Erythroblast (primary cell): ENCODE results near the gene TMEM114.

Source experiments
- DNase-seq, 2 experiments: peaks; one replicate each; lab custom pipeline; 2025; lab: John Stamatoyannopoulos, UW
- GATA1 ChIP-seq: IDR thresholded peaks from 2 replicates; pipeline ENCODE4 v1.6.1; 2011; ENCODE audit warnings: low read depth, mild to moderate bottlenecking, control low read depth, low read length, moderate library complexity
- POLR2A ChIP-seq: IDR thresholded peaks from 2 replicates; pipeline ENCODE4 v1.6.1; 2011; ENCODE audit warnings: mild to moderate bottlenecking, low read length

The TMEM114 gene

DNA sequence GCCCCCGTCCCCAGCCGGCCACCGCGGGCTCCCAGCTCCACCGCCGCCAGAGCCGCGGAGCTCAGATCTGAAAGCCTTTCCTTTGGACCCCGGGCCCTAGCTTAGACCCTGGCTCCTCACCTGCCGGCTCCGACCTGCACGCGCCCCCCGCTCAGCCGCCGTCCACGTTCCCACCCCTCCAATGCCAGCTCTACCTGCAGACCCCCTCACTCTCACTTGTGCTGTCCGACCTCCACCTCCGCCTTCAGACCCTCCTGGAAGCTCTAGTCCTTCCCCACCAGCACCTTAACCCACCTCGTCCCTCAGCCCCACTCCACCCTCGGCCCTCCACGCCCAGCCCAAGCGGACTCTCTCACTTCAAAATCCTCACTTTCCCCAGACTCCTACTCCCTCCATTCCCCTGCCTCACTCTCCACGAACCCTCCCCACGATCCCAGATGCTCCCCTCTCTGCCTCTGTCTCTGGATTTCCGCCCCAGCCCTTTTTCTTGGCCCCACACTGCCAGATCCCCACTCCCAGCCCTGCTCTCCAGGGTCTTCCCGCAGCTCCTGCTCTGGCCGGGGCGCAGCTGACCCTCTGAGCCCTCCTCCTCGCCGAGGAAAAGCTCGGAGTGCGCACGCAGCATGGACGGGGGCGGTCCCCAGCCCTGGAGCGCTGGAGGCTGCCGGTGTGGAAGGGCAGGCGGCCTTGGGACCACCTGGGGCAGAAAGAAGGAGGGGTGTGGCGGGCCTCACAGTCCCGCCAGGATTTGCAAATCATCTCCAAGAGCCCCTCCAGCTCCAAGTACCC is at the start of gene TMEM114:
Gene TMEM114 (minus strand): TSS at position 612 of the 789 bp plus-strand sequence. CDS start 673 bp downstream, outside the sequence.
- TF ChIP-seq GATA1, result no peak
- TF ChIP-seq POLR2A, result no peak

GRCh38 chr16:8639694-8640093 is 49.4 kb upstream of the TMEM114 start:
- TF ChIP-seq GATA1 (no peak), POLR2A (no peak)
- DNase-seq, result no peak

More for the DNA sequence above, at the start of gene TMEM114:
- no peak for DNase-seq

DNA sequence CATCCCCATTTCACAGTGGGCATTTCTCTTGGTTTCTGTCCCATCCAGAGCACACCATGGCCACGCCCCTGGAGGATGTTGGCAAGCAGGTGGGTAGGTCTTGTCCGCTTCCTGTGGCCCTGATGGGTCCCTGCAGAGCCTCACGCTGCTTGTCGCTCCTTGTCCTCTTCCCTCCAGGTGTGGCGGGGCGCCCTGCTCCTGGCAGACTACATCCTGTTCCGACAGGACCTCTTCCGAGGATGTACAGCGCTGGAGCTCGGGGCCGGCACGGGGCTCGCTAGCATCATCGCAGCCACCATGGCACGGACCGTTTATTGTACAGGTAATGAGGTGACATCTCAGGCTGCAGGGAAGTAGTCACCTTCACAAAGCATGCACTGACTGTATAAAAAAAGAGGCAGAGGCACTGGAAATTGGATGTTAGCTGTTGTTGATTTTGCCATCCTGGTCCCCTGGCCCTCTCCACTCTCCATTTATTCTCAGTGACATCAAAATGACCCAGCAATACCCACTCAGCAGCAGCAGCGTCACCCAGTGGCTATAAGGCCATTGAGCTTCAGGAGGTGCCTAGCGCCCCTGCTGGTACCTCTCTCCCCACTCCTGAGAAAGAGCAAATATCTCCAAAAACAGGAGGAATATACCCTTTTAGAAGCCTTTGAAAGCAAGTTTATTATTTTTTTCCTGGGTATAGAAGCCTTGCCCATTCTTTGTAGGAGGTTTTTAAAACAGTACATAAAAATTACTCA is 44.9 kb upstream of the TMEM114 start:
- TF ChIP-seq GATA1 (no peak), POLR2A (no peak)
- peak; percentile 49 to 53 for DNase-seq

DNA sequence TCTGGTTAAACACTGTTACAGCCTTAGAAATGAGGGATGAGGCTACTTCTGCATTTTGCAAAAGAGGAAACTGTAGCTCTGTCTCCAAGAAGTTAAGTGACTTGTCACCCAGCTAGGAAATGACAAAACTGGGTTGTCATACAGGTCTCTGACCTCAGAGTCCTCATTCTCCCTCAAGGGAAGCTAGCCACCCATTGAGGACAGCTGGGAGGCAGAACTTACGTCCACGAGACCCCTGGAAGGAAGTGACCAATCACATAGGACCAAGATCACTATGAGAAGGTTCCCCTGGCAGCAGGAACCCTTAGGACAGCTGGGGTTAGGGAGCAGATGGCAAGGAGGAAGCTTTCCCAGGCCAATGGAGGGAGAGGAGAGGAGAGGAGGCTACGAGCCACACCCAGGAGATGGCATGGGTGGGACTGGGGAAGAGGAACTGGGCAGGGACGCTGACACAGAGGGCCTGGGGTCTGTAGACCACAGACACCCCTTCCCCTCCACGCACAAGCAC is 42.4 kb upstream of the TMEM114 start:
- TF ChIP-seq POLR2A (no peak), GATA1 (no peak)
- DNase-seq, result peak in 1 of 2 experiments; percentile 7

DNA sequence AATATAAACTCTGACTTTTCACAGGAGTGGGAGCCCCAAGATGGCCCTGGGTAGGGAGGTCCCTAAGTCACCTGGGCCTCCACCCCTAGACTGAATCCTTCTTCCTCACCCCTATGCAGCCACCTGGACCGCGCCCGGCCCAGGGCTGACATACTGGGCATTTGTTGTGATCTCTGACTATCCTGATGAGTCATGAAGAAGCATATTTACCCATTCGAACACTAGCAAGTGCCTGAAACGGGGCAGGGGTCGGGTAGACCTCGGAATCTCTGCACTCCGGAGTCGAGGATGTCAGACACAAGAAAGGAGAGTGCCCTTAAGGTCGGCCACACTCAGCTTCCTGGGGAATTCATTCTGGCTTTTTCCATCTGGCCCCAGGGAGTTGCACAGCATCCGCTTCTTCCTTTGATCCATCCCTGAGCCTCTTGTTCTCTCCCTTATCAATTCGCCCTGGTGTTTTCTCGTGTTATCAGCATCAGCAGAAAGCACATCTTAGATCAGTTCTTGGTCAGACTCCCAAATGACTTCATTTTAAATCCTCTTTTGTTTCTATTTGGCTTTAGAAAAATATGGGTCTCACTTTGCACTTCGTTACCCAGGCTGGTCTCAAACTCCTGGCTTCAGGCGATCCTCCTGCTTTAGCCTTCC is 41.6 kb upstream of the TMEM114 start:
- TF ChIP-seq GATA1, result no peak
- no peak for TF ChIP-seq POLR2A

GRCh38 chr16:8631373-8631772 is 41.1 kb upstream of the TMEM114 start:
- no peak for TF ChIP-seq GATA1
- DNase-seq, result no peak

More for the DNA sequence above, 41.6 kb upstream of the TMEM114 start:
- peak; percentile 62 to 82 for DNase-seq

DNA sequence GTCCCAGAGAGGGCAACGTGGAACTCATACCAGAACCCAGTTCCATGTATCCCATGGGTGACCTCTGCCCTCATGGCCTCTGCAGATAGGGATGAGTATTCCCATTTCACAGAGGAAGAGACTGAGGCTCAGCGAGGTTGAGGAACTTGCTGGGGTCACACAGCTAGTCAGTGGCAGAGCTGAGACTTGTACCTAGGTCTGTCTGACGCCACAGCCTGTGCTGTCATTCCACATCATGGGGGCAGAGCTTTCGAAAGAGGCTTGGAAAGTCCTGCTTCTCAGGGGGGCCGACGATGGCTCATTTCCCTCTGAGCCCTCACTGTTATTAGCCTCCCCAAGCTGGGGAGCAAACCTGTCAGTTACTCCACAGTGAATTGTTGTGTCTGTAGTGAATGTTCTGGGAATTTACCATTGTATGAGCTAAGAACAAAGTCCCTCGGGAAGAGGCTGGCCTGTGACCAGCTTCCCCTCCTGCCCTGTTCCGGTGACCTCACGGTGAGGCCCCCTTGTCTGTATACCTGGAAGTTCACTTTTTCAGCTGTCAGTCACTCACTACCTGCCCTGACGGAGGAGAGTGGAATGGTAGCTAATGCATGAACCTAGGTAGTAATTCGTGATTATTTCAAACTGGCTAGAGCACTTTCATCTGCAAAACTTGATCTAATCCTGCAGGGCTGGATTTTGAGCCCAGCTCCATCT is 40.1 kb upstream of the TMEM114 start:
- no peak for DNase-seq
- TF ChIP-seq POLR2A (no peak), GATA1 (no peak)

DNA sequence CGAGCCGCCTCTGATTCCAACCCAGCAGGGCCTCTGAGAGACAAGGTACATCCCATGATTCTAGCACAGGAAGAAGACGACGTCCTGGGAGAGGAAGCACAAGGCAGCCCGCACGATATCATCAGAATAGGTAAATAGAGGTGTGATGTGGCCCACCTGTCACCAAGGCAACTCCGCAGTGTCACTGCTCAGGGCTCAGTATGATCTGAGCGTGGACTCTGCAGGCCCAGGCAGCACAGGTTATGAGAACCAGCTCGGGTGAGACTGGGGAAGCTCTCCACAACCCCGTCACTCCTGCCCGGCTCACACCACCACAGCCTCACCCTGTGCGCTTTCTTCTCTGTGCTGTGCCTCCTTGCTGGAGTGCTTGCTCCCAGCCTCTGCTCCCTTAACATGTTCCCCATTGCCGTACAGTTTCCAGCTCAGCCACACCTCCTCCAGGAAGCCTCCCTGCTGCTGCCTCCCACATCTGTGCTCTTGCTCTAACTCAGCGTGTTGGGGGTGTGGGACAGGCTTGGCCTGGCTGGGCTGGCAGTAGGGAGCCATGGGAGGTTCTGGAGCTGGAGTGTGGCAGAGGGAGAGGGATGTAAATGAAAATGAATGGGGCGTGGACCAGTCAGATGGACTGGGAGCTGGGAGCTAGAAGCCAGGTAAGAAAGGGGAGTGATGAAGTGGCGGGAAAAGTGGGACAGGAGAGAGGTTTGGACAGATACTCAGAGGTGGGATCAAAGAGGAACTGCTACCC is 38.8 kb upstream of the TMEM114 start:
- TF ChIP-seq GATA1 (no peak), POLR2A (no peak)
- DNase-seq, result no peak

DNA sequence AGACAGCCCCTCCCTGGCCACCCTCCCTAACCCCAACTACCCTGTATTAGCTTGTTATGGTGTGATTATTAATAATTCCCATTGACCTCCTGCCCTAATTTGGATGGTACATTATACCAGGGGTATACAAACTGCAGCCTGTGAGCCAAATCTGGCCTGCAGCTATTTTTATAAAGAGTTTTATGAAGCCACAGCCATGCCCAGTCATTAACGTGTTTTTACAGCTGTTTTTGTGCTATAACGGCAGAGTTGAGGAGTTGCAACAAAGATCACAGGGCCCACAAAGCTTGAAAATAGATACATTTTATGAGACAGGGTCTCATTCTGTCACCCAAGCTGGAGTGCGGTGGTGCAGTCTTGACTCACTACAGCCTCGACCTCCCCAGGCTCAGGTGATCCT is 37.1 kb upstream of the TMEM114 start:
- DNase-seq, result no peak
- TF ChIP-seq GATA1 (no peak), POLR2A (no peak)

GRCh38 chr16:8626946-8627345 is 36.6 kb upstream of the TMEM114 start:
- DNase-seq, result no peak
- TF ChIP-seq GATA1, result no peak
- no peak for TF ChIP-seq POLR2A

GRCh38 chr16:8625491-8626087 is 35.3 kb upstream of the TMEM114 start:
- TF ChIP-seq POLR2A, result no peak
- TF ChIP-seq GATA1, result no peak
- DNase-seq, result no peak

GRCh38 chr16:8623634-8624033 is 33.3 kb upstream of the TMEM114 start:
- no peak for TF ChIP-seq GATA1
- TF ChIP-seq POLR2A, result no peak
- peak in 1 of 2 experiments; percentile 58 for DNase-seq

- TF ChIP-seq POLR2A (no peak), GATA1 (no peak)
- no peak for DNase-seq
Observed at GRCh38 chr16:8622315-8622656, 32.0 kb upstream of the TMEM114 start.
